ENCODE measurements around the gene PSMC5. TPM values are rescaled to one million over a fixed set of nuclear protein-coding genes. Genes with fewer than 3 reads are reported as not detected.

Gene PSMC5
- total and polyA plus RNA-seq, 10 of the 15 experiments (the other 5 are each of a cell fraction or from before 2014, with no cell fraction given), result 55.0 to 266 (median 148) TPM

- TF ChIP-seq, protein P1, sequence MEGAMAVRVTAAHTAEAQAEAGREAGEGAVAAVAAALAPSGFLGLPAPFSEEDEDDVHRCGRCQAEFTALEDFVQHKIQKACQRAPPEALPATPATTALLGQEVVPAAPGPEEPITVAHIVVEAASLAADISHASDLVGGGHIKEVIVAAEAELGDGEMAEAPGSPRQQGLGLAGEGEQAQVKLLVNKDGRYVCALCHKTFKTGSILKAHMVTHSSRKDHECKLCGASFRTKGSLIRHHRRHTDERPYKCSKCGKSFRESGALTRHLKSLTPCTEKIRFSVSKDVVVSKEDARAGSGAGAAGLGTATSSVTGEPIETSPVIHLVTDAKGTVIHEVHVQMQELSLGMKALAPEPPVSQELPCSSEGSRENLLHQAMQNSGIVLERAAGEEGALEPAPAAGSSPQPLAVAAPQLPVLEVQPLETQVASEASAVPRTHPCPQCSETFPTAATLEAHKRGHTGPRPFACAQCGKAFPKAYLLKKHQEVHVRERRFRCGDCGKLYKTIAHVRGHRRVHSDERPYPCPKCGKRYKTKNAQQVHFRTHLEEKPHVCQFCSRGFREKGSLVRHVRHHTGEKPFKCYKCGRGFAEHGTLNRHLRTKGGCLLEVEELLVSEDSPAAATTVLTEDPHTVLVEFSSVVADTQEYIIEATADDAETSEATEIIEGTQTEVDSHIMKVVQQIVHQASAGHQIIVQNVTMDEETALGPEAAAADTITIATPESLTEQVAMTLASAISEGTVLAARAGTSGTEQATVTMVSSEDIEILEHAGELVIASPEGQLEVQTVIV (IDR thresholded peaks at IDR 0.05; ENCODE audit: borderline replicate concordance, partially characterized antibody), result peak; percentile 34
- TF ChIP-seq ZBED1 (IDR thresholded peaks at IDR 0.05; ENCODE audit: borderline replicate concordance), result no peak
- TF ChIP-seq HDGF (IDR thresholded peaks at IDR 0.05), result peak; percentile 72
- no peak; the same call in none of the 2 replicates for TF ChIP-seq EED (IDR thresholded peaks at IDR 0.05; ENCODE audit: low read depth)
- no peak for TF ChIP-seq YBX1 (IDR thresholded peaks at IDR 0.05)
- TF ChIP-seq ZBTB4 (CRISPR knock-in tag; IDR thresholded peaks at IDR 0.05), result no peak
- peak; percentile 61; the same call in 1 of the 2 replicates for TF ChIP-seq DPF2 (IDR thresholded peaks at IDR 0.05)
- no peak for TF ChIP-seq CHD2 (IDR thresholded peaks at IDR 0.05; ENCODE audit: borderline replicate concordance, low read depth, low read length)
- peak; percentile 99 for TF ChIP-seq YY1 (IDR thresholded peaks at IDR 0.05; ENCODE audit: low read depth, low read length)
- TF ChIP-seq, protein P2, sequence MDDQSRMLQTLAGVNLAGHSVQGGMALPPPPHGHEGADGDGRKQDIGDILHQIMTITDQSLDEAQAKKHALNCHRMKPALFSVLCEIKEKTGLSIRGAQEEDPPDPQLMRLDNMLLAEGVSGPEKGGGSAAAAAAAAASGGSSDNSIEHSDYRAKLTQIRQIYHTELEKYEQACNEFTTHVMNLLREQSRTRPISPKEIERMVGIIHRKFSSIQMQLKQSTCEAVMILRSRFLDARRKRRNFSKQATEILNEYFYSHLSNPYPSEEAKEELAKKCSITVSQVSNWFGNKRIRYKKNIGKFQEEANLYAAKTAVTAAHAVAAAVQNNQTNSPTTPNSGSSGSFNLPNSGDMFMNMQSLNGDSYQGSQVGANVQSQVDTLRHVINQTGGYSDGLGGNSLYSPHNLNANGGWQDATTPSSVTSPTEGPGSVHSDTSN (IDR thresholded peaks at IDR 0.05; ENCODE audit: insufficient replicate concordance, low read depth, low read length), result no peak
- TF ChIP-seq E2F4 (IDR thresholded peaks at IDR 0.05; ENCODE audit: low read depth, low read length), result no peak
- no peak for TF ChIP-seq EZH2 (IDR thresholded peaks at IDR 0.05; ENCODE audit: borderline replicate concordance, control insufficient read depth, low read depth, low read length)
- TF ChIP-seq BCLAF1 (IDR thresholded peaks at IDR 0.05), result no peak
- no peak for TF ChIP-seq SUZ12 (IDR thresholded peaks at IDR 0.05; ENCODE audit: unreplicated experiment)
- TF ChIP-seq POLR2AphosphoS2 (IDR thresholded peaks at IDR 0.05; ENCODE audit: low read depth, low read length), result peak; percentile 65; the same call in 1 of the 2 replicates
- no peak for TF ChIP-seq ZNF384 (IDR thresholded peaks at IDR 0.05; ENCODE audit: borderline replicate concordance, low read depth, low read length)
- 0 out of 2 replicates have a peak, but pooled peaks have one; percentile 57 for TF ChIP-seq TCF12 (IDR thresholded peaks at IDR 0.05; ENCODE audit: low read depth, low read length)
- TF ChIP-seq, protein P3, sequence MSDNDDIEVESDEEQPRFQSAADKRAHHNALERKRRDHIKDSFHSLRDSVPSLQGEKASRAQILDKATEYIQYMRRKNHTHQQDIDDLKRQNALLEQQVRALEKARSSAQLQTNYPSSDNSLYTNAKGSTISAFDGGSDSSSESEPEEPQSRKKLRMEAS (IDR thresholded peaks at IDR 0.05; ENCODE audit: low read depth, low read length), result no peak; the same call in 1 of the 2 replicates
These were observed at the start of gene PSMC5, which contains the start of gene FTSJ3 (continued) for GRCh38 chr17:63827002-63827800.
